ENCODE measurements around the gene KRTAP10-5.

- TF ChIP-seq CTCF (IDR thresholded peaks at IDR 0.05) (no peak), SREBF2 (IDR thresholded peaks at IDR 0.05) (no peak), ZFP36 (IDR thresholded peaks at IDR 0.05; ENCODE audit: borderline replicate concordance, partially characterized antibody) (no peak), HOXA7 (CRISPR knock-in tag; IDR thresholded peaks at IDR 0.05) (no peak), MAX (IDR thresholded peaks at IDR 0.05) (no peak), REST (IDR thresholded peaks at IDR 0.05) (no peak), PBX3 (IDR thresholded peaks at IDR 0.05) (no peak), NR3C1 (IDR thresholded peaks at IDR 0.05) (no peak), RAD21 (conservative IDR thresholded peaks at IDR 0.05 in 1 of 2, IDR thresholded peaks at IDR 0.05 in 1 of 2) (no peak), MYC (IDR thresholded peaks at IDR 0.05; ENCODE audit: borderline replicate concordance, low read length) (no peak), POLR2A (IDR thresholded peaks at IDR 0.05; ENCODE audit: low read length) (no peak), JUN (IDR thresholded peaks at IDR 0.05) (no peak), NFE2L2 (conservative IDR thresholded peaks at IDR 0.05; ENCODE audit: low read length) (no peak)
Measured at GRCh38 chr21:44540741-44541288, 39.6 kb downstream of the KRTAP10-5 start.
